A549 (cell line): ENCODE measurements around the gene SORT1. TPM values are rescaled to one million over a fixed set of nuclear protein-coding genes. Genes with fewer than 3 reads are reported as not detected.

Experiments
- ATAC-seq, 2 experiments: fragments of 200-7000 bp in 1 of 2; fragments of >200 bp in 1 of 2; cut with Nextera tagmentation in 1 of 2; cut with Tn5 transposase in 1 of 2; 3 replicates each; pipeline versions ENCODE4 v1.8.0 to v1.9.1; 2018 to 2020; ENCODE audit warnings: mild to moderate bottlenecking in 1 of 2, moderate library complexity in 1 of 2
- CTCF ChIA-PET: fragments of 300-600 bp; sonication (Branson Sonifier 250); formaldehyde crosslinking; extraction: SDS; loops from one replicate; lab custom pipeline; 2021; ENCODE audit warnings: antibody characterized with exemption, inconsistent platforms; lab: Yijun Ruan, JAX
- POLR2A ChIA-PET: fragments of 350-600 bp; formaldehyde crosslinking; extraction: SDS; loops from one replicate; lab custom pipeline; 2021; ENCODE audit warnings: antibody characterized with exemption, inconsistent platforms; lab: Yijun Ruan, JAX
- DNase-seq, 2 experiments: peaks; one replicate each; pipeline versions ENCODE4 v3.0.0 to v3.0.0-alpha.2; 2011 to 2016; ENCODE audit warnings: low read depth in 1 of 2, low spot score in 1 of 2
- FAIRE-seq: peaks from 2 replicates; lab custom pipeline; 2011; peaks lifted over from hg19 to GRCh38; lab: Jason Lieb, UNC
- H3K27ac ChIP-seq, 2 experiments: fragments of >200 bp; sonication (Bioruptor Twin); formaldehyde crosslinking; 3 replicates each; pipeline ENCODE4 v1.5.1; 2016 to 2017
- H3K4me1 ChIP-seq: fragments of >200 bp; sonication (Bioruptor Twin); formaldehyde crosslinking; 3 replicates; pipeline ENCODE4 v1.6.1; 2016
- H3K4me2 ChIP-seq: fragments of >200 bp; sonication (Bioruptor Twin); formaldehyde crosslinking; 3 replicates; pipeline ENCODE4 v1.6.1; 2016
- H3K4me3 ChIP-seq: fragments of >200 bp; sonication (Bioruptor Twin); formaldehyde crosslinking; 3 replicates; pipeline ENCODE4 v1.5.1; 2016
- H3K9me3 ChIP-seq: fragments of >200 bp; sonication (Bioruptor Twin); formaldehyde crosslinking; 3 replicates; pipeline ENCODE4 v1.6.1; 2016
- CHD2 ChIP-seq: fragments of 150-350 bp; IDR thresholded peaks from 2 replicates; pipeline ENCODE4 v1.6.1; 2014; ENCODE audit warnings: low read length; ENCODE audit not compliant: partially characterized antibody
- CHD4 ChIP-seq: fragments of 200-600 bp; sonication (generic); IDR thresholded peaks from 2 replicates; pipeline ENCODE4 v1.6.1; 2016; ENCODE audit warnings: antibody characterized with exemption, mild to moderate bottlenecking, borderline replicate concordance
- CTCF ChIP-seq: fragments of >200 bp; sonication (Bioruptor Twin); formaldehyde crosslinking; IDR thresholded peaks from 3 replicates; pipeline ENCODE4 v1.5.1; 2016
- EHMT2 ChIP-seq: fragments of 200-600 bp; sonication (generic); IDR thresholded peaks from 2 replicates; pipeline ENCODE4 v1.6.1; 2016; ENCODE audit warnings: antibody characterized with exemption, low read depth, mild to moderate bottlenecking, moderate library complexity
- EP300 ChIP-seq, 2 experiments: fragments of >200 bp; sonication (Bioruptor Twin); formaldehyde crosslinking; IDR thresholded peaks; 2 replicates in 1 of 2; 3 replicates in 1 of 2; pipeline ENCODE4 v1.6.1; 2016 to 2017
- FOSL2 ChIP-seq, 2 experiments: fragments of 450-650 bp in 1 of 2; fragments of >200 bp in 1 of 2; sonication (Bioruptor Twin) in 1 of 2; formaldehyde crosslinking; IDR thresholded peaks; 2 replicates each; pipeline versions ENCODE4 v1.5.0 to v1.6.1; 2016 to 2020; ENCODE audit warnings: mild to moderate bottlenecking in 1 of 2, moderate library complexity in 1 of 2
- GATA3 ChIP-seq: IDR thresholded peaks from 2 replicates; pipeline ENCODE4 v1.6.1; 2012; ENCODE audit warnings: borderline replicate concordance
- HDAC2 ChIP-seq: fragments of 200-600 bp; sonication (generic); IDR thresholded peaks from 2 replicates; pipeline ENCODE4 v1.6.1; 2016
- HOXB5 ChIP-seq: fragments of 250-450 bp; sonication (Bioruptor Pico); IDR thresholded peaks from 2 replicates; pipeline ENCODE4 v1.5.0; 2020; ENCODE audit warnings: mild to moderate bottlenecking, moderate library complexity
- JUN ChIP-seq, 2 experiments: fragments of >200 bp; sonication (Bioruptor Twin); formaldehyde crosslinking; IDR thresholded peaks; 2 replicates in 1 of 2; 3 replicates in 1 of 2; pipeline ENCODE4 v1.6.1; 2016 to 2017
- MAFK ChIP-seq: fragments of 450-650 bp; IDR thresholded peaks from 2 replicates; pipeline ENCODE4 v1.6.1; 2014; ENCODE audit not compliant: partially characterized antibody
- MAZ ChIP-seq: fragments of 150-350 bp; IDR thresholded peaks from 2 replicates; pipeline ENCODE4 v1.6.1; 2014; ENCODE audit warnings: antibody characterized with exemption, low read depth, low read length, borderline replicate concordance
- NPAS2 ChIP-seq: fragments of 250-450 bp; sonication (Bioruptor Pico); IDR thresholded peaks from 2 replicates; pipeline ENCODE4 v1.8.0; 2022; ENCODE audit warnings: mild to moderate bottlenecking, moderate library complexity, borderline replicate concordance
- PHF8 ChIP-seq: fragments of 200-600 bp; sonication (generic); IDR thresholded peaks from 2 replicates; pipeline ENCODE4 v1.6.1; 2016; ENCODE audit warnings: low read depth, mild to moderate bottlenecking, antibody characterized with exemption, moderate library complexity, borderline replicate concordance
- RCOR1 ChIP-seq: fragments of 150-350 bp; IDR thresholded peaks from 2 replicates; pipeline ENCODE4 v1.6.1; 2014; ENCODE audit warnings: antibody characterized with exemption, low read length, low read depth
- REST ChIP-seq: fragments of 200-600 bp; sonication (generic); IDR thresholded peaks from 2 replicates; pipeline ENCODE4 v1.6.1; 2016; ENCODE audit warnings: antibody characterized with exemption, mild to moderate bottlenecking, moderate library complexity
- RFX5 ChIP-seq: fragments of 450-650 bp; IDR thresholded peaks from 2 replicates; pipeline ENCODE4 v1.7.1; 2014; ENCODE audit warnings: antibody characterized with exemption, mild to moderate bottlenecking, moderate library complexity
- SMC3 ChIP-seq: fragments of >200 bp; sonication (Bioruptor Twin); formaldehyde crosslinking; IDR thresholded peaks from 3 replicates; pipeline ENCODE4 v1.6.1; 2018; ENCODE audit warnings: inconsistent platforms
- ZC3H11A ChIP-seq: fragments of 450-650 bp; IDR thresholded peaks from 2 replicates; pipeline ENCODE4 v1.6.1; 2014; ENCODE audit warnings: antibody characterized with exemption, mild to moderate bottlenecking
- ZFP36 ChIP-seq: fragments of 450-650 bp; IDR thresholded peaks from 2 replicates; pipeline ENCODE4 v1.6.1; 2014; ENCODE audit warnings: borderline replicate concordance; ENCODE audit not compliant: partially characterized antibody
- WGBS: methylation state at CpG from one replicate; pipeline ENCODE4 v1.1.6; 2017; ENCODE audit errors: missing lambda C conversion rate; 5-methylcytosine and 5-hydroxymethylcytosine counted together
- polyA plus RNA-seq, 4 experiments: library from polyadenylated mRNA; depleted of rRNA in 3 of 4; stranded (reverse); fragments of >200 nt; fragmentation: RNase III in 1 of 4; extraction: RNeasy Plus Mini Kit Qiagen cat#74134 plus additional on column Dnase treatment in 1 of 4; gene quantifications; 2 replicates in 3 of 4; 3 replicates in 1 of 4; pipeline ENCODE4 v1.2.3, GENCODE V29; 2011 to 2017

Gene SORT1
- polyA plus RNA-seq, 2 of the 4 experiments (the other 2 are of a cell fraction) = 6.0 to 14.7 TPM

GRCh38 chr1:109357616-109358015 lies 40.1 kb downstream of the SORT1 start:
- CTCF ChIA-PET = interaction anchor here (1.3 kb wide), 1 partner anchor 40 kb away, joined by 3 read pairs; the partner anchor contains the start of gene SORT1
- ATAC-seq = no peak
- no peak for DNase-seq
- POLR2A ChIA-PET = no interaction called here
- Histone ChIP-seq H3K9me3 (no peaks in the 10 kb centered on the region), H3K4me1 (peaks cover 9% of the 10 kb centered on the region; the same call in 1 of the 3 replicates), H3K4me3 (no peak overlapping the region), H3K4me2 (no peak overlapping the region), H3K27ac (no peak overlapping the region)
- no peak for FAIRE-seq
- TF ChIP-seq CHD4 (no peak), EP300 (IDR thresholded peaks at IDR 0.05) (no peak), REST (no peak), RCOR1 (no peak), NPAS2 (CRISPR knock-in tag) (no peak), RFX5 (no peak), MAZ (no peak), GATA3 (no peak), ZFP36 (no peak), EHMT2 (no peak)
- 96% methylated on average over 1 of the region's 1 CpG for WGBS

- no peak for FAIRE-seq
- WGBS = 86% methylated on average over 1 of the region's 1 CpG
- no peak for ATAC-seq
Measured at GRCh38 chr1:109356915-109357314, 40.8 kb downstream of the SORT1 start.

More at GRCh38 chr1:109356915-109357314, 40.8 kb downstream of the SORT1 start:
- no peak overlapping the region for H3K4me3 ChIP-seq
- TF ChIP-seq SMC3 (no peak), HOXB5 (CRISPR knock-in tag) (no peak), HDAC2 (no peak), NPAS2 (CRISPR knock-in tag) (no peak), CHD2 (no peak), EP300 (IDR thresholded peaks at IDR 0.05) (no peak), ZC3H11A (no peak), MAFK (no peak), GATA3 (no peak), JUN (IDR thresholded peaks at IDR 0.05) (no peak), CTCF (no peak), PHF8 (no peak), FOSL2 (IDR thresholded peaks at IDR 0.05) (no peak), FOSL2 (CRISPR knock-in tag; IDR thresholded peaks at IDR 0.05) (no peak)
- peaks cover 6% of the 10 kb centered on the region; the same call in 1 of the 3 replicates for H3K4me1 ChIP-seq
- ChIA-PET POLR2A (no interaction called here), CTCF (interaction anchor here (0.8 to 1.7 kb wide), 4 partner anchors 11 to 41 kb away, joined by 3 to 5 read pairs (median 3); partner anchors contain the start of gene SORT1)
- DNase-seq = no peak
- no peak overlapping the region for H3K4me2 ChIP-seq
- H3K27ac ChIP-seq = no peak overlapping the region
- no peaks in the 10 kb centered on the region for H3K9me3 ChIP-seq
